Neural cell (in vitro differentiated cells): ENCODE data around the gene FAAH. TPM values are rescaled to one million over a fixed set of nuclear protein-coding genes. Genes with fewer than 3 reads are reported as not detected.

ENCODE experiments used
- H2AFZ ChIP-seq: fragments of 200-600, 300-800 bp; sonication (generic), shearing (Covaris generic); 2 replicates; pipeline ENCODE4 v1.6.0; 2014; ENCODE audit warnings: low read depth, mild to moderate bottlenecking, antibody characterized with exemption, low read length, moderate library complexity
- H3F3A ChIP-seq: fragments of 200-600 bp; shearing (Covaris generic); 2 replicates; pipeline ENCODE4 v1.6.1; 2016; ENCODE audit warnings: mild to moderate bottlenecking, moderate library complexity, mixed read lengths, antibody characterized with exemption, low read length; ENCODE audit not compliant: insufficient read depth, poor library complexity, severe bottlenecking
- H3K27ac ChIP-seq: fragments of 200-600, 300-800 bp; sonication (generic), shearing (Covaris generic); 2 replicates; pipeline ENCODE4 v1.5.1; 2014; ENCODE audit warnings: mild to moderate bottlenecking, low read length, moderate library complexity
- H3K27me3 ChIP-seq: fragments of 300-800, 200-600 bp; sonication (generic), shearing (Covaris generic); 2 replicates; pipeline ENCODE4 v1.6.0; 2014; ENCODE audit warnings: mild to moderate bottlenecking, low read depth, low read length, moderate library complexity; ENCODE audit not compliant: insufficient read depth
- H3K36me3 ChIP-seq: fragments of 300-800, 200-600 bp; sonication (generic), shearing (Covaris generic); 2 replicates; pipeline ENCODE4 v1.5.1; 2014; ENCODE audit warnings: mild to moderate bottlenecking, antibody characterized with exemption, low read length, moderate library complexity; ENCODE audit not compliant: insufficient read depth
- H3K4me2 ChIP-seq: fragments of 300-800, 200-600 bp; sonication (generic), shearing (Covaris generic); 2 replicates; pipeline ENCODE4 v1.6.0; 2014; ENCODE audit warnings: mild to moderate bottlenecking, low read length
- H3K4me3 ChIP-seq: fragments of 300-800, 200-600 bp; sonication (generic), shearing (Covaris generic); 2 replicates; pipeline ENCODE4 v1.5.1; 2014; ENCODE audit warnings: mild to moderate bottlenecking, low read length, moderate library complexity
- H3K79me2 ChIP-seq: fragments of 200-600 bp; shearing (Covaris generic); replicated peaks from 2 replicates; pipeline ENCODE4 v1.6.0; 2014; ENCODE audit warnings: mild to moderate bottlenecking, low read length, moderate library complexity; ENCODE audit not compliant: insufficient read depth
- H3K9ac ChIP-seq: fragments of 300-800, 200-600 bp; sonication (generic), shearing (Covaris generic); 2 replicates; pipeline ENCODE4 v1.6.1; 2016; ENCODE audit warnings: mild to moderate bottlenecking, low read length, mixed read lengths
- H3K9me2 ChIP-seq: fragments of 200-600 bp; shearing (Covaris generic); 2 replicates; pipeline ENCODE4 v1.6.1; 2016; ENCODE audit warnings: mild to moderate bottlenecking, low read length, mixed read lengths; ENCODE audit not compliant: insufficient read depth
- H3K9me3 ChIP-seq: fragments of 200-600, 300-800 bp; sonication (generic), shearing (Covaris generic); 2 replicates; pipeline ENCODE4 v1.6.1; 2016; ENCODE audit warnings: mild to moderate bottlenecking, mixed run types, low read length, moderate library complexity, mixed read lengths
- H4K20me1 ChIP-seq: fragments of 200-600 bp; shearing (Covaris generic); 2 replicates; pipeline ENCODE4 v1.6.1; 2016; ENCODE audit warnings: mild to moderate bottlenecking, mixed run types; ENCODE audit not compliant: insufficient read depth
- CTCF ChIP-seq: fragments of 450-650 bp; IDR thresholded peaks from 2 replicates; pipeline ENCODE4 v1.5.1; 2014; ENCODE audit warnings: antibody characterized with exemption, mild to moderate bottlenecking, moderate library complexity; ENCODE audit not compliant: poor library complexity, severe bottlenecking
- EP300 ChIP-seq: fragments of 450-650 bp; conservative IDR thresholded peaks from 2 replicates; pipeline ENCODE4 v1.6.1; 2014; ENCODE audit warnings: antibody characterized with exemption, mild to moderate bottlenecking, moderate library complexity; ENCODE audit not compliant: poor library complexity, severe bottlenecking
- EZH2 ChIP-seq: fragments of 200-600, 300-800 bp; shearing (Covaris generic), sonication (generic); IDR thresholded peaks from 2 replicates; pipeline ENCODE4 v1.6.1; 2014; ENCODE audit warnings: antibody characterized with exemption, low read length, borderline replicate concordance, mild to moderate bottlenecking; ENCODE audit not compliant: insufficient read depth, poor library complexity, severe bottlenecking
- MXI1 ChIP-seq: fragments of 450-650 bp; conservative IDR thresholded peaks from 2 replicates; pipeline ENCODE4 v1.6.1; 2014; ENCODE audit warnings: antibody characterized with exemption, mild to moderate bottlenecking; ENCODE audit not compliant: poor library complexity, severe bottlenecking
- POLR2AphosphoS5 ChIP-seq: IDR thresholded peaks from 2 replicates; pipeline ENCODE4 v1.6.1; 2012
- RAD21 ChIP-seq: fragments of 450-650 bp; conservative IDR thresholded peaks from 2 replicates; pipeline ENCODE4 v1.6.1; 2014; ENCODE audit warnings: antibody characterized with exemption, mild to moderate bottlenecking, moderate library complexity
- REST ChIP-seq: IDR thresholded peaks from 2 replicates; pipeline ENCODE4 v1.6.1; 2012; ENCODE audit warnings: borderline replicate concordance
- SMC3 ChIP-seq: fragments of 450-650 bp; conservative IDR thresholded peaks from 2 replicates; pipeline ENCODE4 v1.6.1; 2014; ENCODE audit warnings: antibody characterized with exemption, mild to moderate bottlenecking, moderate library complexity; ENCODE audit not compliant: poor library complexity
- TAF1 ChIP-seq: IDR thresholded peaks from 2 replicates; pipeline ENCODE4 v1.6.1; 2012; ENCODE audit warnings: low read depth
- polyA plus RNA-seq: library from polyadenylated mRNA; depleted of rRNA; stranded (reverse); fragments of >200 nt; gene quantifications from 2 replicates; pipeline ENCODE4 v1.2.3, GENCODE V29; 2014

The FAAH gene
- polyA plus RNA-seq, 1 donor from 2014 or later, result 106 TPM

GRCh38 chr1:46411010-46411405 lies 16.9 kb downstream of the FAAH start (continued):
- TF ChIP-seq CTCF, result no peak

GRCh38 chr1:46411601-46412341 lies 17.7 kb downstream of the FAAH start:
- no peaks in the 10 kb centered on the region for H3K9me2 ChIP-seq
- H3F3A ChIP-seq, result no peaks in the 10 kb centered on the region
- TF ChIP-seq MXI1 (no peak), SMC3 (no peak), REST (no peak)
- no peaks in the 10 kb centered on the region for H3K79me2 ChIP-seq
- no peak overlapping the region for H2AFZ ChIP-seq
- no peak overlapping the region for H3K27ac ChIP-seq
- H3K36me3 ChIP-seq, result peaks cover 8% of the 10 kb centered on the region
- H4K20me1 ChIP-seq, result no peaks in the 10 kb centered on the region
- H3K9ac ChIP-seq, result no peak overlapping the region
- H3K27me3 ChIP-seq, result no peaks in the 10 kb centered on the region
- no peak overlapping the region for H3K4me3 ChIP-seq
- H3K4me2 ChIP-seq, result no peak overlapping the region
- H3K9me3 ChIP-seq, result no peaks in the 10 kb centered on the region

GRCh38 chr1:46412893-46413595 lies 18.9 kb downstream of the FAAH start:
- Histone ChIP-seq H3K9ac (no peak overlapping the region), H3F3A (no peaks in the 10 kb centered on the region), H3K27me3 (no peaks in the 10 kb centered on the region), H3K36me3 (peaks cover 8% of the 10 kb centered on the region), H3K79me2 (no peaks in the 10 kb centered on the region), H3K4me2 (no peak overlapping the region), H3K9me3 (no peaks in the 10 kb centered on the region), H3K27ac (no peak overlapping the region), H2AFZ (no peak overlapping the region), H3K4me3 (no peak overlapping the region), H4K20me1 (no peaks in the 10 kb centered on the region), H3K9me2 (no peaks in the 10 kb centered on the region)
- TF ChIP-seq TAF1, result no peak
- TF ChIP-seq MXI1, result no peak
- TF ChIP-seq EZH2, result no peak
- TF ChIP-seq EP300, result no peak
- TF ChIP-seq CTCF, result no peak
- TF ChIP-seq POLR2AphosphoS5, result no peak
- TF ChIP-seq RAD21, result no peak
- TF ChIP-seq SMC3, result no peak
- no peak for TF ChIP-seq REST
